ENCODE data around the gene PITX1. TPM values are rescaled to one million over a fixed set of nuclear protein-coding genes. Genes with fewer than 3 reads are reported as not detected.
"Not testable (repeated sequence)": the region's sequence is repeated elsewhere in the genome, so short reads cannot be mapped to it uniquely, and the experiment has no call there.

The PITX1 gene
- total and polyA plus RNA-seq, 2 experiments from 2014 or later, result not detected

DNA sequence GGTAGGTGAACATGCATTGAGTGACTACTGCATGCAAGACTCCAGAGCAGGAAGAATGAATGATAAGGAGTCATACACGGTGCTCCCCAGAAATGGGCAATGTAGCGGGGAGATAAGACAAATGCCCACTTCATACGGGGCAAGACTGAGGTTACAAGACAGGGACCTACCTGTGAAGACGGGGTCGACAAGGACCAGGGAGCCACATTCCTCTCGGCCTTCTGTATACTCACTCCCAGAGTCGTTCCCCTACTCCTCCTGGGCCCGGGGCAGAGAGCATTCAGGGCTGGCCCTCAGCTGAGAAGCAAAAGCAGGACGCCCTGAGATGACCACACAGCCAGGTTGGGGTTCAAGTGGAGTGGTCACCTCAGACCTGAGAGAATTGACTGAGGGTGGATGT is 26.7 kb downstream of the PITX1 start:
- in situ Hi-C loops (cut with MboI), result no loop called here
- Histone ChIP-seq H3K27ac (no peak overlapping the region), H3K9me3 (ENCODE audit: low read depth) (no peaks in the 10 kb centered on the region), H3K4me2 (ENCODE audit: unreplicated experiment) (no peak overlapping the region), H3K4me1 (ENCODE audit: insufficient read depth) (no peaks in the 10 kb centered on the region), H3K27me3 (replicated peaks; ENCODE audit: insufficient read depth) (no peaks in the 10 kb centered on the region; the same call in 1 of the 2 replicates), H3K36me3 (ENCODE audit: low read depth) (no peaks in the 10 kb centered on the region), H3K79me2 (ENCODE audit: insufficient read depth) (no peaks in the 10 kb centered on the region), H2AFZ (no peak overlapping the region), H3F3A (ENCODE audit: insufficient read depth) (no peaks in the 10 kb centered on the region), H3K4me3 (no peak overlapping the region), H3K9me2 (ENCODE audit: insufficient read depth) (no peaks in the 10 kb centered on the region), H4K20me1 (ENCODE audit: insufficient read depth) (no peaks in the 10 kb centered on the region), H3K9ac (no peak overlapping the region)
- 72% methylated on average over 9 of the region's 9 CpGs for WGBS, 2 experiments (ENCODE audit: low coverage in 1 of 2, low lambda C conversion rate in 2 of 2, missing lambda C conversion rate in 2 of 2)
- no peak for DNase-seq
- TF ChIP-seq EZH2 (IDR thresholded peaks at IDR 0.05; ENCODE audit: insufficient read depth, poor library complexity, severe bottlenecking), result no peak
- TF ChIP-seq EZH2phosphoT487 (IDR thresholded peaks at IDR 0.05; ENCODE audit: insufficient read depth, low read depth), result no peak

- no peaks in the 10 kb centered on the region for H3K79me2 ChIP-seq (ENCODE audit: insufficient read depth)
- no peak overlapping the region for H2AFZ ChIP-seq
- H3F3A ChIP-seq (ENCODE audit: insufficient read depth), result no peaks in the 10 kb centered on the region
- H4K20me1 ChIP-seq (ENCODE audit: insufficient read depth), result no peaks in the 10 kb centered on the region
- no peak for DNase-seq
- H3K4me1 ChIP-seq (ENCODE audit: insufficient read depth), result no peaks in the 10 kb centered on the region
- H3K36me3 ChIP-seq (ENCODE audit: low read depth), result no peaks in the 10 kb centered on the region
- 71 to 74% methylated on average over 3 of the region's 3 CpGs for WGBS, 2 experiments (ENCODE audit: low coverage in 1 of 2, low lambda C conversion rate in 2 of 2, missing lambda C conversion rate in 2 of 2)
- no peak overlapping the region for H3K27ac ChIP-seq
- no peak overlapping the region for H3K4me3 ChIP-seq
- in situ Hi-C loops (cut with MboI), result no loop called here
- no peak overlapping the region for H3K9ac ChIP-seq
- H3K9me2 ChIP-seq (ENCODE audit: insufficient read depth), result no peaks in the 10 kb centered on the region
- H3K27me3 ChIP-seq (replicated peaks; ENCODE audit: insufficient read depth), result no peaks in the 10 kb centered on the region; the same call in 1 of the 2 replicates
- no peak overlapping the region for H3K4me2 ChIP-seq (ENCODE audit: unreplicated experiment)
- TF ChIP-seq EZH2 (IDR thresholded peaks at IDR 0.05; ENCODE audit: insufficient read depth, poor library complexity, severe bottlenecking) (no peak), EZH2phosphoT487 (IDR thresholded peaks at IDR 0.05; ENCODE audit: insufficient read depth, low read depth) (no peak)
- no peaks in the 10 kb centered on the region for H3K9me3 ChIP-seq (ENCODE audit: low read depth)
These were observed 29.0 kb downstream of the PITX1 start for GRCh38 chr5:135005076-135005475.

GRCh38 chr5:135004376-135004775 is 29.7 kb downstream of the PITX1 start:
- H2AFZ ChIP-seq, result no peak overlapping the region
- no peaks in the 10 kb centered on the region for H4K20me1 ChIP-seq (ENCODE audit: insufficient read depth)
- no peak overlapping the region for H3K27ac ChIP-seq
- DNase-seq, result no peak
- no peaks in the 10 kb centered on the region for H3K79me2 ChIP-seq (ENCODE audit: insufficient read depth)
- TF ChIP-seq EZH2phosphoT487 (IDR thresholded peaks at IDR 0.05; ENCODE audit: insufficient read depth, low read depth) (no peak), EZH2 (IDR thresholded peaks at IDR 0.05; ENCODE audit: insufficient read depth, poor library complexity, severe bottlenecking) (no peak)
- H3K4me2 ChIP-seq (ENCODE audit: unreplicated experiment), result no peak overlapping the region
- H3K27me3 ChIP-seq (replicated peaks; ENCODE audit: insufficient read depth), result no peaks in the 10 kb centered on the region; the same call in 1 of the 2 replicates
- 51 to 62% methylated on average over 3 of the region's 3 CpGs for WGBS, 2 experiments (ENCODE audit: low coverage in 1 of 2, low lambda C conversion rate in 2 of 2, missing lambda C conversion rate in 2 of 2)
- H3K36me3 ChIP-seq (ENCODE audit: low read depth), result no peaks in the 10 kb centered on the region
- no peak overlapping the region for H3K4me3 ChIP-seq
- H3K4me1 ChIP-seq (ENCODE audit: insufficient read depth), result no peaks in the 10 kb centered on the region
- H3K9ac ChIP-seq, result no peak overlapping the region
- no peaks in the 10 kb centered on the region for H3K9me3 ChIP-seq (ENCODE audit: low read depth)
- no peaks in the 10 kb centered on the region for H3K9me2 ChIP-seq (ENCODE audit: insufficient read depth)
- no peaks in the 10 kb centered on the region for H3F3A ChIP-seq (ENCODE audit: insufficient read depth)
- in situ Hi-C loops (cut with MboI), result no loop called here

DNA sequence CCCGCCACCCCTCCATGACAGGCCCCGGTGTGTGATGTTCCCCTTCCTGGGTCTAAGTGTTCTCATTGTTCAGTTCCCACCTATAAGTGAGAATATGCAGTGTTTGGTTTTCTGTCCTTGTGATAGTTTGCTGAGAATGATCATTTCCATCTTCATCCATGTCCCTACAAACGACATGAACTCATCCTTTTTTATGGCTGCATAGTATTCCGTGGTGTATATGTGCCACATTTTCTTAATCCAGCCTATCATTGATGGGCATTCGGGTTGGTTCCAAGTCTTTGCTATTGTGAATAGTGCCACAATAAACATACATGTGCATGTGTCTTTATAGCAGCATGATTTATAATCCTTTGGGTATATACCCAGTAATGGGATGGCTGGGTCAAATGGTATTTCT is 36.0 kb downstream of the PITX1 start:
- H4K20me1 ChIP-seq (ENCODE audit: insufficient read depth); H3K9me2 ChIP-seq (ENCODE audit: insufficient read depth); H3K36me3 ChIP-seq (ENCODE audit: low read depth); H3K4me3 ChIP-seq; H3K4me2 ChIP-seq (ENCODE audit: unreplicated experiment); H2AFZ ChIP-seq; H3K79me2 ChIP-seq (ENCODE audit: insufficient read depth); H3K27me3 ChIP-seq (replicated peaks; ENCODE audit: insufficient read depth); H3K9me3 ChIP-seq (ENCODE audit: low read depth); DNase-seq; H3K27ac ChIP-seq; H3K4me1 ChIP-seq (ENCODE audit: insufficient read depth); in situ Hi-C loops (cut with MboI); H3F3A ChIP-seq (ENCODE audit: insufficient read depth); H3K9ac ChIP-seq: not testable (repeated sequence)
- WGBS, 2 experiments (ENCODE audit: low coverage in 1 of 2, low lambda C conversion rate in 2 of 2, missing lambda C conversion rate in 2 of 2), result 51 to 53% methylated on average over 5 of the region's 5 CpGs

- Histone ChIP-seq H3K27ac (no peak overlapping the region), H3K4me1 (ENCODE audit: insufficient read depth) (no peaks in the 10 kb centered on the region), H3K9me2 (ENCODE audit: insufficient read depth) (no peaks in the 10 kb centered on the region), H3K4me2 (ENCODE audit: unreplicated experiment) (no peak overlapping the region), H3K36me3 (ENCODE audit: low read depth) (no peaks in the 10 kb centered on the region), H2AFZ (no peak overlapping the region), H3K9ac (no peak overlapping the region), H3K4me3 (no peak overlapping the region), H3K79me2 (ENCODE audit: insufficient read depth) (no peaks in the 10 kb centered on the region), H3K27me3 (replicated peaks; ENCODE audit: insufficient read depth) (peaks cover 5% of the 10 kb centered on the region; the same call in 1 of the 2 replicates), H3F3A (ENCODE audit: insufficient read depth) (no peaks in the 10 kb centered on the region), H3K9me3 (ENCODE audit: low read depth) (no peaks in the 10 kb centered on the region), H4K20me1 (ENCODE audit: insufficient read depth) (no peaks in the 10 kb centered on the region)
- TF ChIP-seq EZH2phosphoT487 (IDR thresholded peaks at IDR 0.05; ENCODE audit: insufficient read depth, low read depth), result no peak
- no peak for TF ChIP-seq EZH2 (IDR thresholded peaks at IDR 0.05; ENCODE audit: insufficient read depth, poor library complexity, severe bottlenecking)
- WGBS, 2 experiments (ENCODE audit: low coverage in 1 of 2, low lambda C conversion rate in 2 of 2, missing lambda C conversion rate in 2 of 2), result 65 to 66% methylated on average over 11 of the region's 11 CpGs
- no peak for DNase-seq
- in situ Hi-C loops (cut with MboI), result no loop called here
These were observed 37.0 kb downstream of the PITX1 start for GRCh38 chr5:134997015-134997414.
